GM21825 (cell line): ENCODE measurements around the gene RAD17.
"Not testable (repeated sequence)": the region's sequence is repeated elsewhere in the genome, so short reads cannot be mapped to it uniquely, and the experiment has no call there.

ENCODE experiments used
- ATAC-seq: cut with Tn5 transposase; IDR thresholded peaks from one replicate; pipeline ENCODE4 v1.9.1; 2021; ENCODE audit warnings: mild to moderate bottlenecking, moderate library complexity; ENCODE audit not compliant: unreplicated experiment

The RAD17 gene

DNA sequence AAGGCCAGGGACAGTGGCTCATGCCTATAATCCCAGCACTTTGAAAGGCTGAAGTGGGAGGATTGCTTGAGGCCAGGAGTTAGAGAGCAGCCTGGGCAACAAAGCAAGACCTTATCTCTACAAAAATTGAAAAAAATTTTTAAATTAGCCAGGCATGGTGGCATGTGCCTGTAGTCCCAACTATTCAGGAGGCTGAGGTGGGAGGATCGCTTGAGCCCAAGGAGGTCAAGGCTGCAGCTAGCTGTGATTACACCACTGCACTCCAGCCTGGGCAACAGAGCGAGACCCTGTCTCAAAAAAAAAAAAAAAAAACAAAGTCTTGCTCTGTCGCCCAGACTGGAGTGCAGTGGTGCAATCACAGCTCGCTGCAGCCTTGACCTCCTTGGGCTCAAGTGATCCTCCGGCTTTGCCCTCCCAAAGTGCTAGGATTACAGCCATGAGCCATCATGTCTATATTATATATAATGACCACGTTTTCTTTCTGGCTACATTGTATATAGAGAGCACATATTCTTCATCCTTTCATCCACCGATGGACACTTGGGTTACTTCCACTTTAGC is 85.9 kb downstream of the RAD17 start:
- not testable (repeated sequence) for ATAC-seq

DNA sequence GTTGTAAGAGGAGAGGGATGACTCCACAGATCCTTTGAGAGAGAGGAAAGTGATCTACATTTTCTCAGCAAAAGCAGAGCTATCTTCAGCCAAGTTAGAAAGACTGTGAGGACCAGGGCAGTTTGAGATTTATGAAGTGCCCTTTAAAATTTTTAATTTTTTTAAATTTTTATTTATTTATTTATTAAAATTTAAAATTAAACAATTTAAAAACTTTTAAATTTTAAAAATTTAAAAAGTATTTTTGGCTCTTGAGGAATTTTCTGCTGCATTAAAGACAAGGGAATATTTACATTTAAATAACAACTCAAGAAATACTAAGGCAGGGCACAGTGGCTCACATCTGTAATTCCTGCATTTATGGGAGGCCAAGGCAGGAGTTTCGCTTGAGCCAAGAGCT is 92.6 kb downstream of the RAD17 start:
- ATAC-seq, result no peak
